HT1080 (cell line): ENCODE measurements around the gene SCN1A. TPM values are rescaled to one million over a fixed set of nuclear protein-coding genes. Genes with fewer than 3 reads are reported as not detected.
"Not testable (repeated sequence)": the region's sequence is repeated elsewhere in the genome, so short reads cannot be mapped to it uniquely, and the experiment has no call there.

Experiments
- DNase-seq: peaks from one replicate; pipeline ENCODE4 v3.0.0-alpha.2; 2015; ENCODE audit warnings: low read depth
- small RNA-seq: library from RNA; depleted of rRNA; stranded (forward); fragments of <200 nt; gene quantifications from one replicate; pipeline ENCODE3, GENCODE V24; 2014
- total RNA-seq: library from RNA; depleted of rRNA; stranded (reverse); fragments of >200 nt; shearing (Covaris generic); gene quantifications from 2 replicates; pipeline ENCODE4 v1.2.3, GENCODE V29; 2014; rRNA removed

The SCN1A gene
- total RNA-seq, 1 experiment from 2014 or later: 0.02 TPM

DNA sequence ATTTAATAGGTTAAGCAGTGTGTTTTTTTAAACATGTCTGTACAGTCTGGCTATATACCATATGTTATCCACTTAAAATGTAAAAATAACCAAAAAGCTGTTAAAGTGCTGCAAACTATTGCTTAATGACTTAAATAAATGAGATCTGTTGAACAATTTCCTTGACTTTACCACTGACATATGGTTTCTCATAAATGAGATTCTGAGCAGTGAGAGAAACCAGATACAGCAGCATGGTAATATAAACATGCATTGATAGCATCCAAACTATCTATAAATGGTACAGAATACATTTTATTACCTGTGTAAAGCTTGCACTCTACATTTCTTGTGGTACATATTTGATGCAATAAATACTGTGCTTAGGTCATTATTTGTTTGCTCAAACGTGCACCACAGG is 138.0 kb downstream of the SCN1A start:
- no peak for DNase-seq

DNA sequence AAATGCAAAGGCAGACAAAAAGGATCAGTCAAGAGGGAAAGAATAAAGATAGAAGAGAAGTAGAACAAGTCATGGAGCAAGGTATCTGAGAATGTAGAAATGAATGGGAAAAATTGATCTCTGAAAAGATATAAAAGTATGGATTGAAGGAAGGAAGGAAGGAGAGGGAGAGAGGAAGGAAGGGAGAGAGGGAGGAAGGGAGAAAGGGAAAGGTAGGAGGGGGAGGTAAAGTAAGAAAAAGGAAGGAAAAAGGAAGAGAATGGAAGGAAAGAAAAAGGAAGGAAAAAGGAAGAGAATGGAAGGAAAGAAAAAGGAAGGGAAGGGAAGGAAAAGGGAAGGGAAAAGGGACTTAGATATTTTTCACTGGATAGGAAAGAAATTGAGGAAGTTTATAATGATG is 142.7 kb downstream of the SCN1A start:
- no peak for DNase-seq

DNA sequence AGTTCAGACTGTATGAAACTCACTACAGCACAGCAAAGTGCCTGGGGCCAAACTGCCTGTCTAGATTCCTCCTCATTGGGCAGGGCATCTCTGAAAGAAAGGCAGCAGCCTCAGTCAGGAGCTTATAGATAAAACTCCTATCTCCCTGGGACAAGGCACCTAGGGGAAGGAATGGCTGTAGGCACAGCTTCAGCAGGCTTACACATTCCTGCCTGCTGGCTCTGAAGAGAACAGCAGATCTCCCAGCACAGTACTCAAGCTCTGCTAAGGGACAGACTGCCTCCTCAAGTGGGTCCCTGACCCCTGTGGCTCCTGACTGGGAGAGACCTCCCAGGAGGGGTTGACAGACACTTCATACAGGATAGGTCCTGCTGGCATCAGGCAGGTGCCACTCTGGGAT is 155.7 kb downstream of the SCN1A start:
- DNase-seq: not testable (repeated sequence)

DNA sequence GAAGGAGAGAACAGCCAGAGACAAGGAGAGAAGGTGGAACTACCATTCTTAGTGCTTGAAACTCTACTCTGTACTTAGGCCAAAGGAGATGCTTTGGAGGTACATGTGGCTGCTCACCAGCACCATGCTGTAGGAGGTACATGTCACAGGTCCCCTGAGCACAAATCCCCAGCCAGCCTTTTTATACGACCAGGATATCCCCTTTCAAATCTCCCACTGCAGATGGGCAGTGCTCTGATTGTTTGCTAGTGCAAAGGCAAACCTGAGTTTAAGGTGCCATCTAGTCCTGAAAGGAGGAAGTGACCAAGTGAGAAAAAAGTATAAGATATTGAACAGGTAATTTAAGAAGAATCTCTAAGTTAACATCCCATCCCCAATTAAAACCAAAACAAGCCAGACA is 157.2 kb downstream of the SCN1A start:
- DNase-seq: no peak

DNA sequence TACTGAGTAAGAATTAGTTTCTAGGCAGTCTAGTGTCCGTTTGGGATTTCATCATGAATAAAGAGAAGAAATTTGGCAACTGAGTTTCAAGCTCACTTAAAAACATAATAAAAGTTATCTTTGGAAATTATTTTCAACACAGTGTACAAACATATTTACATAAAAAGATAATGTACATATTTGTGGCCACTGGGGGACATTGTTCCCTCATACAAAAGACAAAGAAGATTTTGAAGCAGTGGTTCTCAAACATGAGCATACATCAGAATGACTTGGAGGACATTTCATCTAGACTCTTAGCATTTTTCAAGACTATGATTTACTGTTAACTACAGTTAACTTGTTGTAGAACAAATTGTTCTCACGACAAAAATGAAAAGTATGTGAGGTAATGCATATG is 158.6 kb downstream of the SCN1A start:
- DNase-seq: no peak

DNA sequence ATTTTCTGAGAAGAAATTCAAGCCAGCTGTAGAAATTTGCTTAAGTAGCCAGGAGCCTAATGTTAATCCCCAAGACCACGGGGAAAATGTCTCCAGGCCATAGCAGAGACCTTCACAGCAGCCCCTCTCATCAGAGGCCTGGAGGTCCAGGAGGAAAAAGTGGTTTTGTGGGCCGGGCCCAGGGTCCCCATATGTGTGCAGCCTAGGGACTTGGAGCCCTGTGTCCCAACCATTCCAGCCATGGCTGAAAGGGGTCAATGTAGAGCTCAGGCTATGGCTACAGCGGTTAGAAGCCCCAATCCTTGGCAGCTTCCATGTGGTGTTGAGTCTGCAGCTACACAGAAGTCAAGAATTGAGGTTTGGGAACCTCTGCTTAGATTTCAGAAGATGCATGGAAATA is 160.1 kb downstream of the SCN1A start:
- no peak for DNase-seq

DNA sequence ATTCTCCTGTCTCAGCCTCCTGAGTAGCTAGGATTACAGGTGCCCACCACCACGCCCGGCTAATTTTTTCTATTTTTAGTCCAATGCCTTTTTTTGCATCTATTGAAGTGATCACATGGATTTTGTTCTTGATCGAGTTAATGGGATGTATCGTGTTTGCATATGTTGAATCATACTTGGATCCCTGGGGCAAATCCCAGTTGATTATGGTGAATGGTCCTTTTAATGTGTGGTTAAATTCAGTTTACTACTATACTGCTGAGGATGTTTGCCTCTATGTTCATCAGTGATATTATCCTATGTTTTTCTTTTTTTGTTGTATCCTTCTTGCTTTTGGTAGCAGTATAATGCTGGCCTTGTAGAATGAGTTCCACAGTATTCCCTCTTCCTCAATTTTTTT is 166.0 kb downstream of the SCN1A start:
- no peak for DNase-seq

DNA sequence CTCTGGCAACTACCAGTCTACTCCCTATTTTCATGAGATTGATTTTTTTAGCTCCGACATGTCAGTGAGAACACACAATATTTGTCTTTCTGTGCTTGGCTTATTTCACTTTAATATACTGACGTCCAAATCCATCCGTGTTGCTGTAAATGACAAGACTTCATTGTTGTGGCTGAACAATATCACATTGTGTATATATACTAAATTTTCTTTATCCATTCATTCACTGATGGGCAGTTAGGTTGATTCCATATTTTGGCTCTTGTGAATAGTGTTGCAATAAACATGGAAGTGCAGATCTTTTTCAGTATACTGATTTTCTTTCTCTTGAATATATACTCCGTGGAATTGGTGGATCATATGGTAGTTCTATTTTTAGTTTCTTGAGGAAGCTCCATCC is 168.4 kb downstream of the SCN1A start:
- no peak for DNase-seq

DNA sequence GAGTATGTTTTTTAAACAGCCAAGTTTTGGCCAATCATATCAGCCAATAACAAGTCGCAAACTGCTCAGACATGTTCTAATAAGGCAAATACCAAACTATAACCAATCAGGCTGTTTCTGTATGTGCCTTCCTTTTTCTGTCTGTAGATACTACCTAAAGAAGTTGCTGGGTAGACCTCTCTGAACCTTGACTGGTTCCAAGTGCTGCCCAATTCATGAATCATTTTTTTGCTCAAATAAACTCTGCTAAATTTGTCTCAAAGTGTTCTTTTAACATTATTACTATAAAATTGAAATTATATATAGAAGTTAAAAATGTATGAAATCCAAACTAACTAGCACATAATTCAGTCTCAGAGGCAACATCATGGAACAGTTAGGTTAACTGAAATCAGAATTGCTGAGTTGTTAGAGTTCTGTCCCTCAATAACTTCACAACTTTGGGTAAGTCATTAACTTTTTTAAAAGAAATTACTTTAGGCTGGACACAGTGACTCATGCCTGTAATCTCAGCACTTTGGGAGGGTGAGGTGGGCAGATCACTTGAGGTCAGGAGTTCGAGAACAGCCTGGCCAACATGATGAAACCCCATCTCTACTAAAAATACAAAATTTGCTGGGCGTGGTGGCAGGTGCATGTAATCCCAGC is 169.4 kb downstream of the SCN1A start:
- DNase-seq: no peak

DNA sequence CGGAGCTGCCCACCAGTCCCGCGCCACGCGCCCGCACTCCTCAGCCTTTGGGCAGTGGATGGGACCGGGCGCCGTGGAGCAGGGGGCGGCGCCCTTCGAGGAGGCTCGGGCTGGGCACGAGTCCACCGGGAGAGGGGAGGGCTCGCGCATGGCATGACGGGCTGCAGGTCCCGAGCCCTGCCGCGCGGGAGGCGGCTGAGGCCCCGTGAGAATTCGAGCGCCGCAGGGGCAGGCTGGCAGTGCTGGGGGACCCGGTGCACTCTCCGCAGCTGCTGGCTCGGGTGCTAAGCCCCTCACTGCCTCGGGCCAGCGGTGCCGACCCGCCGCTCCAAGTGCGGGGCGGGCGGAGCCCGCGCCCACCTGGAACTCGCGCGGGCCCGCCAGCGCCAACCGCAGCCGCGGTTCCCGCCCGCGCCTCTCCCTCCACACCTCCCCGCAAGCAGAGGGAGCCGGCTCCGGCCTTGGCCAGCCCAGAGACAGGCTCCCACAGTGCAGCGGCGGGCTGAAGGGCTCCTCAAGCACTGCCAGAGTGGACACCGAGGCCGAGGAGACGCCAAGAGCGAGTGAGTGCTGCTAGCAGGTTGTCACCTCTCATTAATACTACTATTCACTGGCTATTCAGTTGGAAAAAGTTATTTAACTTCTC is 170.7 kb downstream of the SCN1A start:
- DNase-seq: no peak

DNA sequence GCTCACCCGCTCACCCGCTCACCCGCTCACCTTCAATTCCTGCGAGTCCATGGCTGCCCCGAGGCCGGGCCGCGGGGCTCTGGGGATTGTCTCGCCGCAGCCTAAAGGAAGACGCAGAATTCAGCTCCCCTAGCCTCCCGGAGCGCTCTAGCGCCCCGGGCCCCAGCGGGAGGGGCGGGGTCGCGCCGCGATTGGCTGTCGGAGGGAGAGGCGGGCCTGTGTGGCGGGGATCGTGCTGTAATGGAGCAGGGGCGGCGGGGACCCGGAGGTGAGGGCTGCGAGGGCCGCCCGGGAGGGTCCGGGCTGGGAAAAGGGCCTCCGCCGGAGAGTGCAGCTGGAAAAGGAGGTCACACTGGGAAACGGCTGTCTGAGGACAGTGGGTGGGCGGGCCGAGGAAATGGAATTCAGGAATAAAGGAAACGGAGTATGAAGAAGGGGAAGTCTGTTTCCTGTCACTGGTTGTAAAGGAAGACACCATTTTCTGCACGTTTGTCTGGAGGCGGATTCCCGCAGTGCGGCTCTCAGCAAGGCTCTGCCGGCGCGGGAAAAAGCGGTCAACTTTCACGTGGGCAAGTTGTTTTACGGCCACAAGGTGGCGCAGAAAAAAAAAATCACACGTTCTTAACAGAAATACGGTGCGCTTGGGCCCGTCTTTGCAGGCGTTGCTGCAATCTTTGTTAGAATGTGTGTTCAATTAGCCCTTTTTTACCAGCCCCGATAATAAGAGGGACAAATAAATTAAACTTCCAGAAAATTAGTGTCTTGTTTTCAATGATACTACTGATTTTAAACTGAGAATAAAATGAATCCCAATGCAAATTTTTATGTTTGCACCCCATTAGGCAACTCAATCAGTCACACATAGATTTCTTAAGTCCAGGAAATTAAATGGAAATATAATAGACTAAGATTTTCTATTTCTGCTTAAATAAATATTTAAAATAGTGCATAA is 173.9 kb downstream of the SCN1A start, which contains the start of gene TTC21B:
TSS of gene TTC21B (minus strand) at position 122 of the 952 bp plus-strand sequence. CDS start at position 51, 71 bp downstream.
- peak; percentile 94 for DNase-seq

DNA sequence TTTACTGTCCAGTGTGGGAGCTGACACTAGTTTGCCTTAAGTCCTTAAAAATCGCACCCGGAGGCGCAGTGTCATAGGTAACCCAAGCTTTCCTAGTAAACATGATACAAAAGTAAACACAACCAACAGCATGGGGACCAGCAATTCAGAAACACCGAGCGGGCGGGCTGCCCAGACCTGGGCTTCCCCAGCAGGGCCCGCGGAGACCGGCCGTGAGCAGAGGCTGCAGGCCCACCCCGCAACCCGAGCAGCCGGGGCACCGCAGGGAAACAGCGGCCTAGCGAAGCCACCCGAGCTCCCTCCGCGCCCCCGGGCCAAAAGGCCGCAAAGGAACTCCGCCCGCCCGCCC is 174.5 kb downstream of the SCN1A start:
- no peak for DNase-seq

DNA sequence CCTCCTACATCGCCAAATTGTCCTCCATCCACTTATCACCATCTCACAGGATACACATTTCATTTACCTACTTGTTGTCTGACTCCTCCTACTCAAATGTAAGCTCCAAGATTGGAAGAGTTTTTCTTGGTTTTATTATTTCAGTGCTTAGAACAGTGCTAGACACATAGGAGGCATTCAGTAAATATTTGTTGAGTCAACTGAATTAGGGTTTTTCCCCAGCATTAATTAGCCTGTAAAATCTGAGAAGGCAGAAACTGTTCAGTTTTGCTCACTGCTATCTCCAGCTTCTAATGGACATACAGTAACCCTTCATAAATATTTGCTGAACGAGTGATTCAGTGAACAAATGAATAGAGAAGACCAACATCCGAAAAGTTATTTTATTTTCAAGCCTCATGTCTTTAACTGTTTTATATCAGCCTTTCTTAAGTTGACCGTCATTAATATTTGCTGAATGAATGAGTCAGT is 175.0 kb downstream of the SCN1A start:
- DNase-seq: peak; percentile 2

DNA sequence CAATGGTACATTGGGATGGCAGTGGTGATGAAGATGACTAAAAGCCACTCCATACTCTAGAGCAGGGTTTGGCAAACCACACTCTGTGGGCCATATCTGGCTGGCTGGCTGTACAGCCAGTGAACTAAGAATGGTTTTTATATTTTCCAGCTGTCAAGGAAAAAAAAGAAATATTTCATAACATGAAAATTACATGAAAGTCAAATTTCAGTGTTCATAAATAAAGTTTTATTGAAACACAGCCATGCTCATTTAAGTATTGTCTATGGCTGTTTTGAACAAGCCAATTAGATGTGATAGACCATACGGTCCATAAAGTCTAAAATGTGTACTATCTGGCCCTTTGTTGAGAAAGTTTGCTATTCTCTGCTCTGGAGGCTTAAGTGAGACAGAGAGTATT is 175.7 kb downstream of the SCN1A start:
- DNase-seq: no peak

DNA sequence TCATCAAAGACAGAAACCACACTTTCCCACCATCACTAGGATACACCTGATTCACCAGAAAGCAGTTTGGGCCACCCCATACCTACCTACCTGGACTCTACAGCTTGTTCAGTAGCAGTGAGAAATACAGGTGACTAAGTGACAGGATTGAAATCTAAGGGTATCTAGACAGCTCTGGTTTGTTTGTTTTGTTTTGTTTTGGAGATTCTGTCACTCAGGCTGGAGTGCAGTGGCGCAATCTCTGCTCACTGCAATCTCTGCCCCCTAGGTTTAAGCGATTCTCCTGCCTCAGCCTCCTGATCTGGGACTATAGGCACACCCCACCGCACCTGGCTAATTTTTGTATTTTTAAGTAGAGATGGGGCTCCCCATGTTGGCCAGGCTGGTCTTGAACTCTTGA is 177.4 kb downstream of the SCN1A start:
- DNase-seq: no peak

DNA sequence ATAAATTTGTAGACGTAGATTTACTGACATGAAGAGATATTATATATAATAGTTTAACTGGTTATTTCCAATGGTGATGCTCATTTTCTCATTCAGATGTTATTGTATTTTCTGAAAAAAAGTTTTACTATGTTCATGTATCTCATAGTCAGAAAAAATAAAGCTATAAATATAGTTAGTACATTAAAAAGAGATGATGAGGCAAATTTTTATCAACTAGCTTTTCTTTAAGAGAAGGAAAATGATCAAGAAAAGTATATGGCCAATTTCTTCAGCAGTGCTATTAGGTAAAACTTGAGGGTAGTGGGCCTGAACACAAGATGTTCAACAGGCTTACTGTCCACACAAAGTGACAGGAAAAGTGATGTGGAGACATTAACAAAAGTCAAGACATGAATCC is 186.0 kb downstream of the SCN1A start:
- no peak for DNase-seq

DNA sequence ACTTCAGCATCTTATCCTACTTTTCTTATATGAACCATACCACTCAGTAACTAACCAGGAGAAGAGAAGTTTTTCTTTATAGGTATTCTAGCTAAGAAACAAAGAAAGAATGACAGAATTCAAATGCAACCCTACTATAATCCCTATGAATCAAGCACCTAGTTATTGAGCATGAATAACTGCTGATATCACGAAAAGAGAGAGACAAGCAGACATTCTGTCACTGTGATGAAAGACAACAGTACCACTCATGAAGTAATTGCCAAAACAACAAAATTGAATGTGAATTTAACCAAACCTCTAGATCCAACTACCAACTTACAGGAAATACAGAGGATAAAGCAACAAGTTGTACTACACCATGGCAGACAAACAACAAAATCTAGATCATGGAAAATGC is 189.6 kb downstream of the SCN1A start:
- no peak for DNase-seq

Small RNAs within 50 kb of the gene (small RNA-seq; reads per million reads assigned to genes)
- not detected for gene RF00019

Other genes starting within 250 kb of the SCN1A start
- 17.7 and 20.2 TPM in 2 replicates for gene TTC21B, start 174.2 kb downstream of the SCN1A start, total RNA-seq
- gene SCN9A, start 247.9 kb upstream of the SCN1A start, total RNA-seq: 1.1 and 1.8 TPM in 2 replicates